GM12891 (cell line): ENCODE results near the gene TSPAN7.

Experiments
- POLR2A ChIP-seq: IDR thresholded peaks from 2 replicates; pipeline ENCODE4 v1.6.1; 2011; ENCODE audit warnings: low read depth, low read length, control low read depth
- POLR2AphosphoS5 ChIP-seq: IDR thresholded peaks from 2 replicates; pipeline ENCODE4 v1.6.1; 2011; ENCODE audit warnings: low read depth, low read length, control low read depth
- POU2F2 ChIP-seq: IDR thresholded peaks from 2 replicates; pipeline ENCODE4 v1.6.1; 2011; ENCODE audit warnings: low read depth, mild to moderate bottlenecking, control low read depth, low read length, moderate library complexity
- SPI1 ChIP-seq: IDR thresholded peaks from 2 replicates; pipeline ENCODE4 v1.6.1; 2011; ENCODE audit warnings: low read depth, low read length, control low read depth
- TAF1 ChIP-seq: IDR thresholded peaks from 2 replicates; pipeline ENCODE4 v1.6.1; 2011; ENCODE audit warnings: low read depth, low read length, control low read depth

- TF ChIP-seq POLR2A (no peak), SPI1 (no peak), TAF1 (no peak), POLR2AphosphoS5 (no peak), POU2F2 (no peak)
Observed at GRCh38 chrX:38732866-38733265, 171.5 kb downstream of the TSPAN7 start.
